ENCODE data around the gene NR2F1-AS1. TPM values are rescaled to one million over a fixed set of nuclear protein-coding genes. Genes with fewer than 3 reads are reported as not detected.

The NR2F1-AS1 gene
- total and polyA plus RNA-seq, 2 donors (not counting 3 experiments of a cell fraction or from before 2014, with no cell fraction given), result 4.2 to 13.8 TPM

- peak; percentile 24 for FAIRE-seq
- no peaks in the 10 kb centered on the region for H3K27me3 ChIP-seq (ENCODE audit: control insufficient read depth in 2 of 2, insufficient read depth in 2 of 2, low read length in 2 of 2)
- peaks cover 5% of the 10 kb centered on the region for H3K4me1 ChIP-seq (ENCODE audit: control insufficient read depth, extremely low read depth, insufficient read depth, low read length)
- no peaks in the 10 kb centered on the region for H3K9me3 ChIP-seq (replicated peaks; ENCODE audit: control insufficient read depth, insufficient read depth, low read length)
- no peak overlapping the region for H3K4me2 ChIP-seq (ENCODE audit: insufficient read depth, low read length)
- peak overlapping the region; percentile 51 for H3K27ac ChIP-seq (ENCODE audit: insufficient read depth, low read depth, low read length)
- H3K9me1 ChIP-seq (replicated peaks; ENCODE audit: control insufficient read depth, extremely low read depth, insufficient read depth, low read length), result no peaks in the 10 kb centered on the region
- BruUV-seq (replicated peaks), result no TSS peak
- DNase-seq (ENCODE audit: low read depth, low spot score), result peak; percentile 79
- intact Hi-C loops (cut with micrococcal nuclease), result no loop called here
- ChIA-PET POLR2A (no interaction called here), CTCF (interaction anchor here (0.8 to 1.1 kb wide), 2 partner anchors 145 to 412 kb away, joined by 3 to 5 read pairs; no protein-coding TSS in a partner anchor)
- H3K36me3 ChIP-seq (ENCODE audit: control insufficient read depth in 2 of 2, extremely low read depth in 1 of 2, insufficient read depth in 2 of 2, low read length in 2 of 2), result peaks cover 0 to 2% of the 10 kb centered on the region in 2 experiments
- dilution Hi-C loops (cut with MboI; ENCODE audit: extremely low pct_ligation_motif_present, low sequenced_read_pairs), result no loop called here
- TF ChIP-seq FOS (IDR thresholded peaks at IDR 0.05; ENCODE audit: borderline replicate concordance, insufficient read depth, low read length) (peak; percentile 73), JUN (IDR thresholded peaks at IDR 0.05; ENCODE audit: borderline replicate concordance, insufficient read depth, insufficient read length, low read depth) (peak; percentile 21), MYC (IDR thresholded peaks at IDR 0.05; ENCODE audit: low read depth, low read length) (no peak)
- no peaks in the 10 kb centered on the region for H4K20me1 ChIP-seq (replicated peaks; ENCODE audit: control insufficient read depth, extremely low read depth, insufficient read depth, low read length)
- H3K79me2 ChIP-seq (ENCODE audit: control insufficient read depth, insufficient read depth, low read length), result no peaks in the 10 kb centered on the region
- no peak overlapping the region for H3K4me3 ChIP-seq (replicated peaks in 1 of 3; ENCODE audit: insufficient read depth in 1 of 3, low read depth in 1 of 3, low read length in 3 of 3)
- H3K9ac ChIP-seq (replicated peaks; ENCODE audit: extremely low read depth, insufficient read depth, low read length), result no peak overlapping the region
- H2AFZ ChIP-seq (ENCODE audit: low read depth, low read length), result peak overlapping the region; percentile 4
Measured at GRCh38 chr5:93503598-93504067, 77.4 kb downstream of the NR2F1-AS1 start.

- no peaks in the 10 kb centered on the region for H3K9me3 ChIP-seq (replicated peaks; ENCODE audit: control insufficient read depth, insufficient read depth, low read length)
- ChIA-PET POLR2A (no interaction called here), CTCF (interaction anchor here (0.6 to 1.2 kb wide), 5 partner anchors 18 to 419 kb away, joined by 3 to 6 read pairs (median 3); no protein-coding TSS in a partner anchor)
- H3K79me2 ChIP-seq (ENCODE audit: control insufficient read depth, insufficient read depth, low read length), result no peaks in the 10 kb centered on the region
- H3K27ac ChIP-seq (ENCODE audit: insufficient read depth, low read depth, low read length), result peak overlapping the region; percentile 70
- H3K36me3 ChIP-seq (ENCODE audit: control insufficient read depth in 2 of 2, extremely low read depth in 1 of 2, insufficient read depth in 2 of 2, low read length in 2 of 2), result no peaks in the 10 kb centered on the region
- peaks cover 11% of the 10 kb centered on the region for H3K4me1 ChIP-seq (ENCODE audit: control insufficient read depth, extremely low read depth, insufficient read depth, low read length)
- intact Hi-C loops (cut with micrococcal nuclease), result loop anchor here (1.0 to 2.0 kb wide), 2 partner anchors 84 to 138 kb away; partner anchors contain the start of gene NR2F1-AS1
- dilution Hi-C loops (cut with MboI; ENCODE audit: extremely low pct_ligation_motif_present, low sequenced_read_pairs), result no loop called here
- H3K4me2 ChIP-seq (ENCODE audit: insufficient read depth, low read length), result peak overlapping the region; percentile 71
- H4K20me1 ChIP-seq (replicated peaks; ENCODE audit: control insufficient read depth, extremely low read depth, insufficient read depth, low read length), result no peaks in the 10 kb centered on the region
- BruUV-seq (replicated peaks), result no TSS peak
- peak overlapping the region; percentile 48 for H2AFZ ChIP-seq (ENCODE audit: low read depth, low read length)
- TF ChIP-seq POLR2AphosphoS5 (IDR thresholded peaks at IDR 0.05; ENCODE audit: insufficient read depth, low read depth, low read length) (peak; percentile 45), MAX (IDR thresholded peaks at IDR 0.05; ENCODE audit: insufficient read depth, insufficient read length) (no peak), GATA2 (IDR thresholded peaks at IDR 0.05; ENCODE audit: insufficient read depth, insufficient read length, low read depth, low read length) (no peak), CTCF (IDR thresholded peaks at IDR 0.05; ENCODE audit: extremely low read depth in 1 of 2, insufficient read depth in 1 of 2, low read depth in 1 of 2, low read length in 2 of 2) (no peak), EZH2 (IDR thresholded peaks at IDR 0.05; ENCODE audit: borderline replicate concordance, low read depth, low read length, severe bottlenecking) (no peak), FOS (IDR thresholded peaks at IDR 0.05; ENCODE audit: borderline replicate concordance, insufficient read depth, low read length) (peak; percentile 4), JUN (IDR thresholded peaks at IDR 0.05; ENCODE audit: borderline replicate concordance, insufficient read depth, insufficient read length, low read depth) (peak; percentile 43), MYC (IDR thresholded peaks at IDR 0.05; ENCODE audit: low read depth, low read length) (no peak), POLR2A (IDR thresholded peaks at IDR 0.05; ENCODE audit: low read depth, low read length) (no peak)
- peak; percentile 62 for FAIRE-seq
- H3K9me1 ChIP-seq (replicated peaks; ENCODE audit: control insufficient read depth, extremely low read depth, insufficient read depth, low read length), result no peaks in the 10 kb centered on the region
- no peaks in the 10 kb centered on the region for H3K27me3 ChIP-seq (ENCODE audit: control insufficient read depth in 2 of 2, insufficient read depth in 2 of 2, low read length in 2 of 2)
- DNase-seq (ENCODE audit: low read depth, low spot score), result peak; percentile 86
- H3K9ac ChIP-seq (replicated peaks; ENCODE audit: extremely low read depth, insufficient read depth, low read length), result peak overlapping the region; percentile 39
- H3K4me3 ChIP-seq (replicated peaks in 1 of 3; ENCODE audit: insufficient read depth in 1 of 3, low read depth in 1 of 3, low read length in 3 of 3), result no peak overlapping the region
Measured at GRCh38 chr5:93497096-93497495, 83.9 kb downstream of the NR2F1-AS1 start.
